Activated CD4-positive, CD25-positive, alpha-beta regulatory T cell treated with anti-CD3 and anti-CD28 coated beads, Interleukin-2, amount 50 U/mL, for 16 hours (primary cell): ENCODE measurements around the gene TDRD15.
"Not testable (repeated sequence)": the region's sequence is repeated elsewhere in the genome, so short reads cannot be mapped to it uniquely, and the experiment has no call there.

Experiments
- DNase-seq: peaks from one replicate; pipeline ENCODE4 v3.0.0-alpha.2; 2020; ENCODE audit warnings: low read depth, low spot score

TDRD15 gene

GRCh38 chr2:21146638-21147037 is 22.9 kb downstream of the TDRD15 start:
- no peak for DNase-seq

- no peak for DNase-seq
Observed at GRCh38 chr2:21148718-21149117, 24.9 kb downstream of the TDRD15 start.

GRCh38 chr2:21151234-21151633 is 27.5 kb downstream of the TDRD15 start:
- DNase-seq, result not testable (repeated sequence)

GRCh38 chr2:21155365-21156136 is 31.8 kb downstream of the TDRD15 start:
- no peak for DNase-seq

- DNase-seq, result no peak
Observed at GRCh38 chr2:21161122-21161521, 37.4 kb downstream of the TDRD15 start.

- DNase-seq, result no peak
Observed at GRCh38 chr2:21161832-21162614, 38.3 kb downstream of the TDRD15 start.

- DNase-seq, result no peak
Observed at GRCh38 chr2:21162615-21162878, 38.8 kb downstream of the TDRD15 start.

- no peak for DNase-seq
Observed at GRCh38 chr2:21163213-21163612, 39.4 kb downstream of the TDRD15 start.

- DNase-seq, result no peak
Observed at GRCh38 chr2:21165350-21165749, 41.6 kb downstream of the TDRD15 start.

- DNase-seq, result no peak
Observed at GRCh38 chr2:21175895-21176646, 52.3 kb downstream of the TDRD15 start.

- no peak for DNase-seq
Observed at GRCh38 chr2:21181957-21182356, 58.2 kb downstream of the TDRD15 start.

GRCh38 chr2:21183306-21183705 is 59.5 kb downstream of the TDRD15 start:
- no peak for DNase-seq

- no peak for DNase-seq
Observed at GRCh38 chr2:21183726-21184125, 60.0 kb downstream of the TDRD15 start.

- no peak for DNase-seq
Observed at GRCh38 chr2:21191535-21191934, 67.8 kb downstream of the TDRD15 start.
